22Rv1 (cell line): ENCODE results near the gene CAMTA1.

Experiments used
- H3K27ac ChIP-seq: fragments of 450-650 bp; 2 replicates; pipeline ENCODE4 v1.5.1; 2017
- CTCF ChIP-seq: fragments of 450-650 bp; IDR thresholded peaks from 2 replicates; pipeline ENCODE4 v1.5.1; 2017; ENCODE audit warnings: mild to moderate bottlenecking
- ZFX ChIP-seq: fragments of 450-650 bp; IDR thresholded peaks from 2 replicates; pipeline ENCODE4 v1.6.1; 2017; ENCODE audit warnings: antibody characterized with exemption, borderline replicate concordance

CAMTA1 gene

GRCh38 chr1:7284839-7285435 is 499.7 kb downstream of the CAMTA1 start:
- no peak for TF ChIP-seq ZFX
- TF ChIP-seq CTCF, result no peak
- no peak overlapping the region for H3K27ac ChIP-seq

GRCh38 chr1:7285856-7286454 is 500.7 kb downstream of the CAMTA1 start:
- H3K27ac ChIP-seq, result no peak overlapping the region
- TF ChIP-seq ZFX, result no peak
- TF ChIP-seq CTCF, result no peak

GRCh38 chr1:7287013-7287412 is 501.8 kb downstream of the CAMTA1 start:
- no peak overlapping the region for H3K27ac ChIP-seq
- no peak for TF ChIP-seq ZFX
- TF ChIP-seq CTCF, result no peak

GRCh38 chr1:7288992-7289391 is 503.7 kb downstream of the CAMTA1 start:
- TF ChIP-seq ZFX (no peak), CTCF (no peak)

GRCh38 chr1:7289694-7290093 is 504.4 kb downstream of the CAMTA1 start:
- H3K27ac ChIP-seq, result no peak overlapping the region
- TF ChIP-seq CTCF, result no peak
- TF ChIP-seq ZFX, result no peak

More at GRCh38 chr1:7288992-7289391, 503.7 kb downstream of the CAMTA1 start:
- H3K27ac ChIP-seq, result no peak overlapping the region

GRCh38 chr1:7290971-7291970 is 506.0 kb downstream of the CAMTA1 start:
- no peak overlapping the region for H3K27ac ChIP-seq
- TF ChIP-seq CTCF, result no peak
- TF ChIP-seq ZFX, result no peak
